Measurements from ENCODE around the gene HIGD1C.

The HIGD1C gene

DNA sequence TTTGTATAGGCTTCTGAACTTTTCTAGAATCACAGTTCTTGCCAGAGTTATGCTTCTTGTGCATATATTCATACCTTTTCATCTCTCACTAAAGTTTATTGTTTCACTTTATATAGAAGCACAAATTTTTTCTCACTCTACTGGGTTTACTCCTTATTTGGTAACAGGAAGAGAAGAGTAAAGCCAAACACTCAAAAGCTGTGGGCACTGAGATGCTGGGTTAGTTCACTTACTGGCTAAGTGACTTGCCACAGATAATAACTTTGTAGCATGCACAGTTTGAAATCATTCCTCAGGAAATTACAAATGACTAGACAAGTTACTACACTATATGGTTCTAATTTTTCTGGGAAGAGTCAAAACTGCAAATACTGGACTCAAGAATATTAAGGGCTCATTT, 7.8 kb downstream of the HIGD1C start:
- Histone ChIP-seq H3K9me2 (replicated peaks; ENCODE audit: control insufficient read depth, low read length) (no peaks in the 10 kb centered on the region), H3F3A (ENCODE audit: control insufficient read depth, insufficient read depth) (no peaks in the 10 kb centered on the region), H3K79me2 (ENCODE audit: control insufficient read depth, low read length) (no peaks in the 10 kb centered on the region), H3K36me3 (ENCODE audit: control insufficient read depth, low read length) (no peaks in the 10 kb centered on the region), H3K4me2 (ENCODE audit: low read length) (no peak overlapping the region), H3K9me3 (ENCODE audit: control insufficient read depth, insufficient read depth, low read length) (no peaks in the 10 kb centered on the region), H3K27ac (ENCODE audit: low read depth, low read length) (no peak overlapping the region), H4K20me1 (ENCODE audit: control insufficient read depth, insufficient read depth, low read depth, low read length) (no peaks in the 10 kb centered on the region), H3K27me3 (ENCODE audit: control insufficient read depth, low read length) (no peaks in the 10 kb centered on the region), H3K4me3 (ENCODE audit: low read length) (no peak overlapping the region), H3K4me1 (ENCODE audit: control insufficient read depth, low read length) (peaks cover 12% of the 10 kb centered on the region)
- no peak for TF ChIP-seq EZH2phosphoT487 (IDR thresholded peaks at IDR 0.05; ENCODE audit: borderline replicate concordance, low read length)
- TF ChIP-seq, protein P1, sequence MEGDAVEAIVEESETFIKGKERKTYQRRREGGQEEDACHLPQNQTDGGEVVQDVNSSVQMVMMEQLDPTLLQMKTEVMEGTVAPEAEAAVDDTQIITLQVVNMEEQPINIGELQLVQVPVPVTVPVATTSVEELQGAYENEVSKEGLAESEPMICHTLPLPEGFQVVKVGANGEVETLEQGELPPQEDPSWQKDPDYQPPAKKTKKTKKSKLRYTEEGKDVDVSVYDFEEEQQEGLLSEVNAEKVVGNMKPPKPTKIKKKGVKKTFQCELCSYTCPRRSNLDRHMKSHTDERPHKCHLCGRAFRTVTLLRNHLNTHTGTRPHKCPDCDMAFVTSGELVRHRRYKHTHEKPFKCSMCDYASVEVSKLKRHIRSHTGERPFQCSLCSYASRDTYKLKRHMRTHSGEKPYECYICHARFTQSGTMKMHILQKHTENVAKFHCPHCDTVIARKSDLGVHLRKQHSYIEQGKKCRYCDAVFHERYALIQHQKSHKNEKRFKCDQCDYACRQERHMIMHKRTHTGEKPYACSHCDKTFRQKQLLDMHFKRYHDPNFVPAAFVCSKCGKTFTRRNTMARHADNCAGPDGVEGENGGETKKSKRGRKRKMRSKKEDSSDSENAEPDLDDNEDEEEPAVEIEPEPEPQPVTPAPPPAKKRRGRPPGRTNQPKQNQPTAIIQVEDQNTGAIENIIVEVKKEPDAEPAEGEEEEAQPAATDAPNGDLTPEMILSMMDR (IDR thresholded peaks at IDR 0.05; ENCODE audit: low read depth, low read length, poor library complexity, severe bottlenecking), result no peak

DNA sequence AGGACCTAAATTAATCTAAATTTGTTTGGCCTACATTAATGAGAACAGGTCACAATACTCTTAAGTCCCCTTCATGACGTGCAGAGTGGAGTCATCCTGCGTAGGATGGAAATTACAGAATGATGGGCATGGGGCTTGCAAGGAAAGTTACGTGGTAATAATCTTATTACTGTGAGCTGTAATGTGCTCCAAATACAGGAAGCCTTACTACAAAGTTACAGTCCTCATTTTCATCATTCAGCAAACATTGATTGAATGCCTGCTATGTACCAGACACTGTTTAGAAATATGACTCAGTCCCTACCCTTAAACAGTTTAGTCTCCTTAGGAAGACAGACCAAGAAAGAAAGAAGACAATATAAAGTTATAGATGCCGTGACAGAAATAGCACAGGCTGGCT, 9.4 kb downstream of the HIGD1C start:
- no peaks in the 10 kb centered on the region for H3K79me2 ChIP-seq (ENCODE audit: control insufficient read depth, low read length)
- no peaks in the 10 kb centered on the region for H4K20me1 ChIP-seq (ENCODE audit: control insufficient read depth, insufficient read depth, low read depth, low read length)
- no peak for TF ChIP-seq EZH2phosphoT487 (IDR thresholded peaks at IDR 0.05; ENCODE audit: borderline replicate concordance, low read length)
- TF ChIP-seq, protein P1 (IDR thresholded peaks at IDR 0.05; ENCODE audit: low read depth, low read length, poor library complexity, severe bottlenecking), result no peak

DNA sequence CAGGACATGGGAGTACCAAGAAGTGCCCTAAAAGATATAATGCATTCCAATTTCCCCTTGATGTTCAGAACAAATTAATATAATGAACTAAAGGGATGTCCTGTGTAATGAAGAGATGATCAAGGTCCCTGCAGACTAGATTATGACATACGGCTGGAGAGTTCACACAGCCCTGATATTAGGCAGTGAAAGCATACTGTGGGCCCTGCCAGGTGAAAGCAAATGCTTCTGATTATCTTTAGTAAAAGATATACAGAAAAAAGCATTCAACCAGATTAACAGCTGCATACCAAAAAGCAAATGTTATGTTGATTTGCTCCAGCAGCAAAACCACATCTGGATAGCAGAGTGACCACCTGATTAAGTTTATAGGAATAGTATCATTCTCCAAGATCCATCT, 12.1 kb downstream of the HIGD1C start:
- H3F3A ChIP-seq (ENCODE audit: control insufficient read depth, insufficient read depth), result no peaks in the 10 kb centered on the region
- no peak for TF ChIP-seq EZH2phosphoT487 (IDR thresholded peaks at IDR 0.05; ENCODE audit: borderline replicate concordance, low read length)
- TF ChIP-seq, protein P1 (IDR thresholded peaks at IDR 0.05; ENCODE audit: low read depth, low read length, poor library complexity, severe bottlenecking), result no peak
- peaks cover 8% of the 10 kb centered on the region for H3K4me1 ChIP-seq (ENCODE audit: control insufficient read depth, low read length)
- no peak overlapping the region for H3K4me2 ChIP-seq (ENCODE audit: low read length)
- no peaks in the 10 kb centered on the region for H3K9me3 ChIP-seq (ENCODE audit: control insufficient read depth, insufficient read depth, low read length)
- no peak overlapping the region for H3K4me3 ChIP-seq (ENCODE audit: low read length)
- H4K20me1 ChIP-seq (ENCODE audit: control insufficient read depth, insufficient read depth, low read depth, low read length), result no peaks in the 10 kb centered on the region
- no peaks in the 10 kb centered on the region for H3K36me3 ChIP-seq (ENCODE audit: control insufficient read depth, low read length)
- H3K79me2 ChIP-seq (ENCODE audit: control insufficient read depth, low read length), result no peaks in the 10 kb centered on the region
- H3K9me2 ChIP-seq (replicated peaks; ENCODE audit: control insufficient read depth, low read length), result no peaks in the 10 kb centered on the region
- no peak overlapping the region for H3K27ac ChIP-seq (ENCODE audit: low read depth, low read length)
- no peaks in the 10 kb centered on the region for H3K27me3 ChIP-seq (ENCODE audit: control insufficient read depth, low read length)

More for the DNA sequence above, 9.4 kb downstream of the HIGD1C start:
- H3K9me2 ChIP-seq (replicated peaks; ENCODE audit: control insufficient read depth, low read length), result no peaks in the 10 kb centered on the region
- H3K27me3 ChIP-seq (ENCODE audit: control insufficient read depth, low read length), result no peaks in the 10 kb centered on the region
- H3K36me3 ChIP-seq (ENCODE audit: control insufficient read depth, low read length), result no peaks in the 10 kb centered on the region
- H3K4me1 ChIP-seq (ENCODE audit: control insufficient read depth, low read length), result peaks cover 12% of the 10 kb centered on the region
- H3F3A ChIP-seq (ENCODE audit: control insufficient read depth, insufficient read depth), result no peaks in the 10 kb centered on the region
- H3K4me3 ChIP-seq (ENCODE audit: low read length), result no peak overlapping the region
- H3K27ac ChIP-seq (ENCODE audit: low read depth, low read length), result no peak overlapping the region
- H3K9me3 ChIP-seq (ENCODE audit: control insufficient read depth, insufficient read depth, low read length), result no peaks in the 10 kb centered on the region
- no peak overlapping the region for H3K4me2 ChIP-seq (ENCODE audit: low read length)

- H3K9me3 ChIP-seq (ENCODE audit: control insufficient read depth, insufficient read depth, low read length), result no peaks in the 10 kb centered on the region
- H3K4me3 ChIP-seq (ENCODE audit: low read length), result no peak overlapping the region
- no peak overlapping the region for H3K27ac ChIP-seq (ENCODE audit: low read depth, low read length)
- H3K36me3 ChIP-seq (ENCODE audit: control insufficient read depth, low read length), result no peaks in the 10 kb centered on the region
- TF ChIP-seq, protein P1 (IDR thresholded peaks at IDR 0.05; ENCODE audit: low read depth, low read length, poor library complexity, severe bottlenecking), result no peak
- TF ChIP-seq EZH2phosphoT487 (IDR thresholded peaks at IDR 0.05; ENCODE audit: borderline replicate concordance, low read length), result no peak
- no peaks in the 10 kb centered on the region for H3K79me2 ChIP-seq (ENCODE audit: control insufficient read depth, low read length)
- no peaks in the 10 kb centered on the region for H3K9me2 ChIP-seq (replicated peaks; ENCODE audit: control insufficient read depth, low read length)
- H3K4me1 ChIP-seq (ENCODE audit: control insufficient read depth, low read length), result no peaks in the 10 kb centered on the region
- H3K27me3 ChIP-seq (ENCODE audit: control insufficient read depth, low read length), result no peaks in the 10 kb centered on the region
- no peaks in the 10 kb centered on the region for H3F3A ChIP-seq (ENCODE audit: control insufficient read depth, insufficient read depth)
- no peak overlapping the region for H3K4me2 ChIP-seq (ENCODE audit: low read length)
- no peaks in the 10 kb centered on the region for H4K20me1 ChIP-seq (ENCODE audit: control insufficient read depth, insufficient read depth, low read depth, low read length)
Measured at GRCh38 chr12:50971946-50972345, 19.6 kb downstream of the HIGD1C start.
